GM12801 (cell line): ENCODE measurements around the gene MAP3K6.

Experiments used
- TF ChIP-seq, protein P1 (sequence below): IDR thresholded peaks from one replicate; pipeline ENCODE4 v1.5.1; 2011; ENCODE audit warnings: control low read depth; ENCODE audit not compliant: insufficient read length; ENCODE audit errors: extremely low read depth

Gene MAP3K6

DNA sequence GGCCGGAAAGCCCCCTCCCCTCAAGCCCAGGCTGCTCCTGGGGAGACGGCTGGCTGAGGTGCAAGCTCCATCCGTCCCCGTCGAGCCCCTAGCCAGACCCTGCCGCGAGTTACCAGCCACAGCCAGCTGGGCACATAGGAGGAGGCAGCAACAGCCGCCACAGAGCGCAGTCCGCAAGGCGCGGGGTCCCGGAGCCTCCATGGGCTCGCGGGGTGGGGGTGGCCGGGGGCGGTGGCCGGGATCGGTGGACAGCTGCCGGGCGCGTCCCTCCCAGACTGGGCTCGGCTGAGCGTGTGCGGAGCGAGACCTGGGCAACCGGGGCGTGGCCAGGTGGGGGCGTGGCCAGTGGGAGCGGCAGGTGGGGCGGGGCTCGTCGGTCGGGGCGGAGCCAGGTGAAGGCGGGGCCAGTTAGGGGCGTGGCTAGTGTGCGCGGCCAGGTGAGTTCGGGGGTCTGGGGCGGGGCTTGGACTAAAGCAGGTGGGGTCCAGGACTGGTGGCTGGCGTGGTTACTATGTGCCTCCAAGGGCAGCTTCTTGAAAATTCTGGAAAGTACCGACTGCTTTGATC is 16.4 kb upstream of the MAP3K6 start, which contains the start of gene CD164L2:
Gene CD164L2, minus strand, starts transcription at position 295 of the 567 bp plus-strand sequence. Its CDS starts 94 bp downstream, at position 201.
- TF ChIP-seq, protein P1, sequence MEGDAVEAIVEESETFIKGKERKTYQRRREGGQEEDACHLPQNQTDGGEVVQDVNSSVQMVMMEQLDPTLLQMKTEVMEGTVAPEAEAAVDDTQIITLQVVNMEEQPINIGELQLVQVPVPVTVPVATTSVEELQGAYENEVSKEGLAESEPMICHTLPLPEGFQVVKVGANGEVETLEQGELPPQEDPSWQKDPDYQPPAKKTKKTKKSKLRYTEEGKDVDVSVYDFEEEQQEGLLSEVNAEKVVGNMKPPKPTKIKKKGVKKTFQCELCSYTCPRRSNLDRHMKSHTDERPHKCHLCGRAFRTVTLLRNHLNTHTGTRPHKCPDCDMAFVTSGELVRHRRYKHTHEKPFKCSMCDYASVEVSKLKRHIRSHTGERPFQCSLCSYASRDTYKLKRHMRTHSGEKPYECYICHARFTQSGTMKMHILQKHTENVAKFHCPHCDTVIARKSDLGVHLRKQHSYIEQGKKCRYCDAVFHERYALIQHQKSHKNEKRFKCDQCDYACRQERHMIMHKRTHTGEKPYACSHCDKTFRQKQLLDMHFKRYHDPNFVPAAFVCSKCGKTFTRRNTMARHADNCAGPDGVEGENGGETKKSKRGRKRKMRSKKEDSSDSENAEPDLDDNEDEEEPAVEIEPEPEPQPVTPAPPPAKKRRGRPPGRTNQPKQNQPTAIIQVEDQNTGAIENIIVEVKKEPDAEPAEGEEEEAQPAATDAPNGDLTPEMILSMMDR: no peak

DNA sequence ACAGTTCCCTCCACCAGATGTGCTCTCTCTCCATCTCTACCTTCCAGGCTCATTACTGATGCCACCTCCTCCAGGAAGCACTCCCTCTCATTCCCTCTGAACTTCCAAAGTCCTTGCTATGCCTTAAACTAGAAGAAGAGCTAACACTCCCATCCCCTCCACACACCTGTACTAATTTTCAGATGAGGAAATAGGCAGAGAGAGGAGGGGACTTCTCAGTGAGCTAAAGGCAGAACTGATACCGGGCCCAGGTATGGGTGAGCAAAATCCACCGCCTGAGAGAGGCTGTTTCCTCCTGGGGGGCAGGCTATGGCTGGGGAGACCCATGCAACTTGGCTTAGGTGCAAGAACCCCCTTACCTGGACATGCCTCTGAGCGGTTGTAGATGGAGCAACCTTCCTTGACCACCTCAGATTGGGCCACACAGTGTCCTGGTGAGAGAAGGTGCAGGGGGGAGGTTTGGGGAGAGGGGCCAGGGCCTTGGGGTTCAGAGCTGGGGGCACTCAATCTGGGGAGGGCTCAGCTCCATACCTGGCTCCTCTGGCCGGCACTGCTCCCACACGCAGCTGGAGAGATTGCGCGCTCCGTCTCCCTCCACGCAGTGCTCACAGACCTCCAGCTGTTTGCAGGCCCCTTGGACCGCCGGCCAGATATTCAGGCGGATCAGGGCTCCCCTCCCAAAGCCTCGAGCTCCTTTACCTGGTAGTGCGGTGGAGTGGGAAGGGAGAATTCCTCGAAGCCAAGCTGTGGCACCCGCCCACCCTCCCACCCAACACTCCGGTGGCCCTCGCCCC is 15.4 kb upstream of the MAP3K6 start:
- TF ChIP-seq, protein P1: no peak

DNA sequence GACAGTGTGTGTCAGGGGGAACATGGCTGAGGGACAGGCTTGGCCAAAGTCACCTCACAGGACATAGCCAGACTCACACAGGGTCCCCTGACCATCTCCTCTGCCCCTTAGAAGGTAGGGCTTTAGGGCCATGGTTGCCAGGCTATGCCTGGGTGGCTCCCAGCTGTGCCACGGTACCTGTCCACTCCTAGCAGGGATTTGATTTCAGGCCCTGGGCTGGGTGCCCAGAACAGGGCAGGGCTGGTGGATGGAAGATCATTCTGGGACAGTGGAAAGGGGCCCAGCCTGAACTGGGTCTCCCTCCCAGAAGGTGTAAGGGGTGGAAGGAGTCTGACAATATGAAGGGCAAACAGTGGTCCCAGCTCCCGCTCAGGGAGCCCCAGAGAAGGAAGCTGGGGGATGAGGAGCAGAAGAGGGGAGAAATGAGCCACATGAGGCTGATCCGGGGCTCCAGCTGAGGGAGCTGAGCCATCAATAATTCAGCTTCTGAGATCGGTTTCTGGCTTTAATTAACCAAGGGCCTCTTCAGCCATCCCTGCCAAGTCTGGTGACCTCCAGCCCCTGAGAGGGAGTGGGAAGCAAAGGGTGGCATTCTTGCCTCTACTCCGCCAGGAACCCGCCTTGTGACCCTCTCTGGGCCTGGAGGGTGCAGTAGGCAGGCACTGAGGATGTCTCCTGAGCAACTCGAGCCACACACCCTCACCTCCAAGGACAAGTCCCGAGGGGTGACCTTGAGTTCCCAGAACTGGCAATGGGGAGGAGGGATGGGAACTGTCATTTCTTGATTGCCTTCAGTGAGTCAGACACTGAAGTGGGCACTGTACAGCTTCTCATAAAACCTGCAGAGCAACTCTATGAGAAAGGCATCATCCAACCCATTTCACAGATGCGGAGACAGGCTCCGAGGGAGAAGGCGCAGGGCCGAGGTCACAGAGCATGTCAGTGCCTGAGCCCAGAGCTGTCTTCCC is 14.3 kb upstream of the MAP3K6 start:
- TF ChIP-seq, protein P1: no peak

DNA sequence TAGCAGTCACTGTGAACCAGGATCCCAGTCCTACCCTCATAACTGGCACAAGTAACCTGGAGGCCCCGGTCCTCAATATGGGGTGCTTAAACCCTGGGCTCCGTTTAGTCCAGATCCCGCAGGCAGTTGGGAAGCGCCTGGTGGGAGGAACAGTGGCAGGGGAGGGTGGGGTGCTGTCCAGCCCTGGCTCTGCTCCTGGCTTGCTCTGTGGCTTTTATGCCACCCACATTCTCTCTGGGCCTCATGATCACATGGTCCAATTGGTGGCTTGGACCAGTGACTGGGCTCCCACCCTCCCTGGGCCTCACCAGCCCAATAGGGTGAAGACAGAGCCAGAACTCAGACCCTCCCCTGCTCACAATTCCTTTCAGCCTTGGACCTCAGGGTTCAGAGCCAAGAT is 13.5 kb upstream of the MAP3K6 start:
- TF ChIP-seq, protein P1: no peak

DNA sequence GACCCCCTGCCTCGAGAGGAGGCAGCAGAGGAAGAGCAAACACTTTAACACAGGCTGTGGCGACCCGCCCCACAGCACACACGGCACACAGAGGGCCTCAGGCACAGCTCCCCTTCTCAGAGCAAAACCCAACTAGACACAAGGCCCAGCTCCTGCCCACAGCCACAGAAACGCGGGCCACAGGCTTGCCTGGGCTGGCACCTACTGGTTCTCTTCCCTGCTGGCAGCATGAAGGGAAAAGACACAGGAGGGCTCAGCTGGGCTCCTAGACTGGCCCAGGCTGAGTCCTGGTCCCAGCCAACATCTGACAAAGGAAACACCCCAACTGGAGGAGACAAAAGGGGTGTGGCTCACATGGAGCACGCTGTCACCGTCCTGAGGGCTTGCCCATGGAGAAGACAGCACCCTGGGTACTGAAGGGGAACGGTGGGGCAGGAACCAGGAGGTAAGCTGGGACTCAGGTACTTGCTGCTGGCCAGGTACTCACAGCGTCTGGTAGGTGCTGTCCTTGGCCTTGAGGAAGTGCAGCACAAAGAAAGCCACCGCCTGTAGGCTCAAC is 12.9 kb upstream of the MAP3K6 start:
- TF ChIP-seq, protein P1: no peak

DNA sequence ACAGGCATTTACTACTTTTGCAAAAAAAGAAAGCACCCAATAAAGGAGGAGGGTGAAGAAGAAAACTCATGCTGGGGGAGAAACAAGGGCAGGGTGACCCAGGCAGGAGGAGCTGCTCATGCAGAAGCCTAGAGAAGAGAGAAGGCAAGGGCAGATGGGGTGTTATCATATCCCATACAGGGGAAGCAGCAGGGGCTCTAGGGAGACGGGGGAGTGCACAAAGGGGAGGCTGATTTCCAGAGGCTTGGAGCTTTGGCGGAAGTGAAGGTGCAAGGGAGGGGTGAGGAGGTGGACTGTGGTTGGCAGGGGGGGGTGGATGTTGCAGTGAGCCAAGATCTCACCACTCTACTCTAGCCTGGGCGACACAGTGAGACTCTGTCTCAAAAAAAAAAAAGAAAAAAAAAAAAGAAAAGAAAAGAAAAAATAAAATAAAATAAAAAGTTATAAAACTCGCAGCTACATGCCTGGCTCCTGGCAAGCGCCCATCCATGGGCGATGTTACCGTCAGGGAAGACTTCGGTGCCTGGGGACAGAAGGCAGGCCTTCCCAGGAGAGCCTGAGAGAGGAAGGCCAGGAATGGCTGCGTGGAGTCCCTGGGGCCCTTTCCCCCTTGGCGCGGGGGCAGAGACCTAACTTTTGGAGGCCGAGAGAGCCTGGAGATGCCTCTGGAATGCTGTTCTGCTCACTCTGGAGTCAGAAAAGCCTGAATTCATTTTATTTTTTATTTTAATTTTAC is 11.2 kb upstream of the MAP3K6 start:
- TF ChIP-seq, protein P1: no peak
